Tongue (tissue), 2 donors: ENCODE measurements around the gene EHF. TPM values are rescaled to one million over a fixed set of nuclear protein-coding genes. Genes with fewer than 3 reads are reported as not detected.

Source experiments
- DNase-seq: peaks from one replicate; pipeline ENCODE4 v3.0.0-alpha.2; 2015
- total RNA-seq: library from RNA; depleted of rRNA; stranded (reverse); fragments of >200 nt; gene quantifications from one replicate; pipeline ENCODE4 v1.2.3, GENCODE V29; 2014

Gene EHF
- total RNA-seq, 1 donor from 2014 or later = 105 TPM

- no peak for DNase-seq
Observed at GRCh38 chr11:34644669-34645406, 23.9 kb downstream of the EHF start.

GRCh38 chr11:34646431-34646830 lies 25.5 kb downstream of the EHF start:
- no peak for DNase-seq

- no peak for DNase-seq
Observed at GRCh38 chr11:34647131-34647530, 26.2 kb downstream of the EHF start.

GRCh38 chr11:34647532-34647931 lies 26.6 kb downstream of the EHF start:
- no peak for DNase-seq

GRCh38 chr11:34648036-34648435 lies 27.1 kb downstream of the EHF start:
- DNase-seq = no peak

- no peak for DNase-seq
Observed at GRCh38 chr11:34649597-34649996, 28.7 kb downstream of the EHF start.

GRCh38 chr11:34650528-34650927 lies 29.6 kb downstream of the EHF start:
- peak; percentile 34 for DNase-seq

GRCh38 chr11:34651551-34651950 lies 30.7 kb downstream of the EHF start:
- DNase-seq = no peak

GRCh38 chr11:34652191-34652973 lies 31.5 kb downstream of the EHF start:
- DNase-seq = no peak

GRCh38 chr11:34653031-34653430 lies 32.1 kb downstream of the EHF start:
- DNase-seq = no peak

GRCh38 chr11:34653851-34654482 lies 33.1 kb downstream of the EHF start:
- peak; percentile 7 for DNase-seq

- DNase-seq = no peak
Observed at GRCh38 chr11:34654483-34655334, 33.8 kb downstream of the EHF start.

GRCh38 chr11:34655335-34656008 lies 34.6 kb downstream of the EHF start:
- DNase-seq = no peak

GRCh38 chr11:34656062-34656720 lies 35.3 kb downstream of the EHF start:
- no peak for DNase-seq

GRCh38 chr11:34658071-34659015 lies 37.5 kb downstream of the EHF start:
- DNase-seq = no peak

GRCh38 chr11:34659096-34659733 lies 38.3 kb downstream of the EHF start:
- no peak for DNase-seq

GRCh38 chr11:34665077-34665835 lies 44.4 kb downstream of the EHF start:
- DNase-seq = no peak

- no peak for DNase-seq
Observed at GRCh38 chr11:34667810-34668582, 47.1 kb downstream of the EHF start.
